Loucy (cell line): ENCODE data around the gene RAD23B.

Experiments used
- EZH2phosphoT487 ChIP-seq: fragments of 200-600 bp; IDR thresholded peaks from 2 replicates; pipeline ENCODE4 v1.6.1; 2018; ENCODE audit warnings: antibody characterized with exemption, mild to moderate bottlenecking, moderate library complexity, borderline replicate concordance
- TF ChIP-seq, protein P1 (sequence below): fragments of 200-600 bp; sonication (generic); conservative IDR thresholded peaks from 2 replicates; pipeline ENCODE4 v1.5.1; 2014; ENCODE audit warnings: mild to moderate bottlenecking, antibody characterized with exemption, low read length

DNA sequence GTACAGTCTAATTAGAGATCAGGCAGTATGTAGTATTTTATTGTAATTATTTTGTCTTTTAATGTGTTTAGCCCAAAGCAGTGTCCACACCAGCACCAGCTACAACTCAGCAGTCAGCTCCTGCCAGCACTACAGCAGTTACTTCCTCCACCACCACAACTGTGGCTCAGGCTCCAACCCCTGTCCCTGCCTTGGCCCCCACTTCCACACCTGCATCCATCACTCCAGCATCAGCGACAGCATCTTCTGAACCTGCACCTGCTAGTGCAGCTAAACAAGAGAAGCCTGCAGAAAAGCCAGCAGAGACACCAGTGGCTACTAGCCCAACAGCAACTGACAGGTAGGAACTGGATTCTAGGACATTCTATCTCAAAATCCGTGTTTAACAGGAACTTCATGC, 23.2 kb downstream of the RAD23B start:
- TF ChIP-seq, protein P1, sequence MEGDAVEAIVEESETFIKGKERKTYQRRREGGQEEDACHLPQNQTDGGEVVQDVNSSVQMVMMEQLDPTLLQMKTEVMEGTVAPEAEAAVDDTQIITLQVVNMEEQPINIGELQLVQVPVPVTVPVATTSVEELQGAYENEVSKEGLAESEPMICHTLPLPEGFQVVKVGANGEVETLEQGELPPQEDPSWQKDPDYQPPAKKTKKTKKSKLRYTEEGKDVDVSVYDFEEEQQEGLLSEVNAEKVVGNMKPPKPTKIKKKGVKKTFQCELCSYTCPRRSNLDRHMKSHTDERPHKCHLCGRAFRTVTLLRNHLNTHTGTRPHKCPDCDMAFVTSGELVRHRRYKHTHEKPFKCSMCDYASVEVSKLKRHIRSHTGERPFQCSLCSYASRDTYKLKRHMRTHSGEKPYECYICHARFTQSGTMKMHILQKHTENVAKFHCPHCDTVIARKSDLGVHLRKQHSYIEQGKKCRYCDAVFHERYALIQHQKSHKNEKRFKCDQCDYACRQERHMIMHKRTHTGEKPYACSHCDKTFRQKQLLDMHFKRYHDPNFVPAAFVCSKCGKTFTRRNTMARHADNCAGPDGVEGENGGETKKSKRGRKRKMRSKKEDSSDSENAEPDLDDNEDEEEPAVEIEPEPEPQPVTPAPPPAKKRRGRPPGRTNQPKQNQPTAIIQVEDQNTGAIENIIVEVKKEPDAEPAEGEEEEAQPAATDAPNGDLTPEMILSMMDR: no peak
- TF ChIP-seq EZH2phosphoT487: no peak
